K562 (cell line): Measurements from ENCODE around the gene ENO2. TPM values are rescaled to one million over a fixed set of nuclear protein-coding genes. Genes with fewer than 3 reads are reported as not detected.

Experiments used
- ATAC-seq: fragments of 200-7000 bp; cut with Tn5 transposase; 3 replicates; pipeline ENCODE4 v1.9.1; 2020; ENCODE audit warnings: moderate library complexity
- BruUV-seq: library from RNA; stranded (reverse); fragments of 400-500 nt; replicated peaks from 2 replicates; lab custom pipeline; 2021; lab: Mats Ljungman, UMichigan
- CTCF ChIA-PET: fragments of 300-600 bp; formaldehyde crosslinking; extraction: SDS; loops from one replicate; lab custom pipeline; 2021; ENCODE audit warnings: low intra/inter-chr PET ratio; lab: Yijun Ruan, JAX
- POLR2A ChIA-PET: fragments of 300-600, 350-650 bp; sonication (Branson Sonifier 250); formaldehyde crosslinking; extraction: SDS; loops from one replicate; lab custom pipeline; 2021; ENCODE audit warnings: antibody characterized with exemption, inconsistent platforms; lab: Yijun Ruan, JAX
- DNase-seq, 4 experiments: peaks; one replicate each; pipeline versions ENCODE4 v3.0.0 to v3.0.0-alpha.2; 2011 to 2018; ENCODE audit warnings: low spot score in 3 of 4, mixed read lengths in 3 of 4; ENCODE audit errors: extremely low read depth in 1 of 4
- FAIRE-seq: peaks from 2 replicates; lab custom pipeline; 2011; peaks lifted over from hg19 to GRCh38; lab: Jason Lieb, UNC
- H2AFZ ChIP-seq: 2 replicates; pipeline ENCODE4 v1.6.0; 2011; ENCODE audit warnings: low read depth, low read length, control low read depth, inconsistent platforms
- H3K27ac ChIP-seq: fragments of 200-600 bp; 3 replicates; pipeline ENCODE4 v1.8.0; 2011; ENCODE audit warnings: low read depth, mild to moderate bottlenecking, control low read depth, inconsistent platforms, low read length, moderate library complexity, mixed read lengths; ENCODE audit errors: extremely low read depth
- H3K27me3 ChIP-seq, 2 experiments: fragments of 300-600 bp in 1 of 2; 2 replicates in 1 of 2; 3 replicates in 1 of 2; pipeline versions ENCODE4 v1.6.0 to v1.8.0; 2011; ENCODE audit warnings: inconsistent platforms in 2 of 2, low read length in 2 of 2, mild to moderate bottlenecking in 1 of 2, mixed read lengths in 1 of 2, moderate library complexity in 1 of 2; ENCODE audit not compliant: control insufficient read depth in 2 of 2, insufficient read depth in 2 of 2
- H3K36me3 ChIP-seq: fragments of 300-600 bp; 3 replicates; pipeline ENCODE4 v1.8.0; 2011; ENCODE audit warnings: mild to moderate bottlenecking, low read length, inconsistent platforms; ENCODE audit not compliant: control insufficient read depth, insufficient read depth
- H3K4me1 ChIP-seq, 2 experiments: fragments of 200-600 bp in 1 of 2; replicated peaks in 1 of 2; 2 replicates in 1 of 2; 3 replicates in 1 of 2; pipeline versions ENCODE4 v1.5.1 to v1.8.0; 2011; ENCODE audit warnings: inconsistent platforms in 2 of 2, low read length in 2 of 2, mild to moderate bottlenecking in 1 of 2, mixed read lengths in 1 of 2, moderate library complexity in 1 of 2; ENCODE audit not compliant: control insufficient read depth in 2 of 2, insufficient read depth in 2 of 2
- H3K4me2 ChIP-seq: 2 replicates; pipeline ENCODE4 v1.6.1; 2011; ENCODE audit warnings: low read length, control low read depth, inconsistent platforms, mixed read lengths; ENCODE audit not compliant: insufficient read depth
- H3K4me3 ChIP-seq: fragments of 200-600 bp; sonication (generic), shearing (Covaris generic); 2 replicates; pipeline ENCODE4 v1.5.1; 2016; ENCODE audit warnings: control low read depth, inconsistent platforms
- H3K79me2 ChIP-seq: fragments of 200-600 bp; 3 replicates; pipeline ENCODE4 v1.8.0; 2011; ENCODE audit warnings: low read length, inconsistent platforms; ENCODE audit not compliant: control insufficient read depth, insufficient read depth
- H3K9ac ChIP-seq, 2 experiments: 2 replicates each; pipeline versions ENCODE4 v1.6.0 to v1.6.1; 2011; ENCODE audit warnings: low read depth in 2 of 2, low read length in 2 of 2, control low read depth in 1 of 2, inconsistent platforms in 1 of 2, mild to moderate bottlenecking in 1 of 2, mixed read lengths in 1 of 2; ENCODE audit not compliant: insufficient read depth in 1 of 2
- H3K9me1 ChIP-seq: one replicate; pipeline ENCODE4 v1.6.0; 2011; ENCODE audit warnings: inconsistent platforms, mild to moderate bottlenecking, low read length, moderate library complexity; ENCODE audit not compliant: control insufficient read depth, insufficient read depth
- H3K9me3 ChIP-seq: replicated peaks from 2 replicates; pipeline ENCODE4 v1.5.1; 2011; ENCODE audit warnings: low read depth, low read length, inconsistent platforms; ENCODE audit not compliant: control insufficient read depth, insufficient read depth
- H4K20me1 ChIP-seq: replicated peaks from 2 replicates; pipeline ENCODE4 v1.6.1; 2011; ENCODE audit warnings: low read length, inconsistent platforms, mixed read lengths; ENCODE audit not compliant: control insufficient read depth, insufficient read depth
- BCOR ChIP-seq: fragments of 450-650 bp; IDR thresholded peaks from 2 replicates; pipeline ENCODE4 v1.6.1; 2016
- CREB5 ChIP-seq: fragments of 250-450 bp; sonication (Bioruptor Pico); IDR thresholded peaks from 2 replicates; pipeline ENCODE4 v1.5.0; 2020; ENCODE audit warnings: mild to moderate bottlenecking
- GATA2 ChIP-seq: sonication (generic); formaldehyde crosslinking; IDR thresholded peaks from 2 replicates; pipeline ENCODE4 v1.4.0; 2020; ENCODE audit warnings: mild to moderate bottlenecking, missing genetic modification reagents
- KLF10 ChIP-seq: fragments of 250-450 bp; sonication (Bioruptor Pico); IDR thresholded peaks from 2 replicates; pipeline ENCODE4 v1.6.1; 2021; ENCODE audit warnings: matching md5 sums
- NRF1 ChIP-seq, 2 experiments: fragments of 450-650 bp; IDR thresholded peaks in 1 of 2; conservative IDR thresholded peaks in 1 of 2; 2 replicates each; pipeline ENCODE4 v1.6.1; 2014; ENCODE audit warnings: mild to moderate bottlenecking in 2 of 2
- RB1 ChIP-seq: fragments of 450-650 bp; IDR thresholded peaks from 2 replicates; pipeline ENCODE4 v1.6.1; 2017; ENCODE audit warnings: low read depth, mild to moderate bottlenecking
- UBTF ChIP-seq, 2 experiments: IDR thresholded peaks; 2 replicates each; pipeline ENCODE4 v1.6.1; 2012; ENCODE audit warnings: improper control_type of control experiment in 2 of 2, low read depth in 2 of 2, low read length in 2 of 2, borderline replicate concordance in 1 of 2
- VEZF1 ChIP-seq: fragments of 200-800 bp; sonication (Bioruptor generic); IDR thresholded peaks from 2 replicates; pipeline ENCODE4 v1.6.1; 2017; ENCODE audit warnings: missing genetic modification characterization, missing compliant biosample characterization
- ZBTB33 ChIP-seq: sonication (generic); formaldehyde crosslinking; IDR thresholded peaks from 2 replicates; pipeline ENCODE4 v1.8.1; 2023; ENCODE audit warnings: mild to moderate bottlenecking, missing genetic modification reagents
- ZFP36 ChIP-seq: fragments of 150-350 bp; IDR thresholded peaks from 2 replicates; pipeline ENCODE4 v1.6.1; 2018; ENCODE audit warnings: low read length, low read depth; ENCODE audit not compliant: partially characterized antibody
- ZNF197 ChIP-seq: fragments of 200-800 bp; sonication (Bioruptor generic); IDR thresholded peaks from 2 replicates; pipeline ENCODE4 v1.6.1; 2016; ENCODE audit warnings: low read depth, missing genetic modification characterization, missing compliant biosample characterization
- ZNF224 ChIP-seq: sonication (generic); formaldehyde crosslinking; IDR thresholded peaks from 2 replicates; pipeline ENCODE4 v1.8.0; 2022; ENCODE audit warnings: mild to moderate bottlenecking, missing genetic modification reagents
- ZNF41 ChIP-seq: fragments of 250-450 bp; sonication (Bioruptor Pico); conservative IDR thresholded peaks from 2 replicates; pipeline ENCODE4 v1.4.0; 2020; ENCODE audit warnings: mild to moderate bottlenecking
- WGBS: fragments of 100-300 bp; shearing (Covaris generic); methylation state at CpG from one replicate; pipeline ENCODE4 v1.1.6; 2016; ENCODE audit warnings: low coverage, mixed read lengths; ENCODE audit not compliant: insufficient coverage; ENCODE audit errors: missing lambda C conversion rate; 5-methylcytosine and 5-hydroxymethylcytosine counted together
- in situ Hi-C: fragments of 300-500 bp; cut with MboI; formaldehyde crosslinking; loops from 4 replicates; pipeline ENCODE4 v1.15.0; 2018; ENCODE audit warnings: inconsistent platforms, mixed read lengths
- intact Hi-C: fragments of 100-400 bp; cut with micrococcal nuclease; formaldehyde crosslinking; loops from 2 replicates; pipeline ENCODE4 v1.14.2; 2022
- polyA plus RNA-seq, 8 experiments: library from polyadenylated mRNA; depleted of rRNA in 4 of 8; stranded (reverse) in 5 of 8; unstranded in 3 of 8; fragments of >200 nt; fragmentation: Nextera tagmentation in 2 of 8; fragmentation: Illumina TruSeq in 1 of 8; extraction: Ambion mirVana in 2 of 8; extraction: Trizol in 1 of 8; gene quantifications; 2 replicates each; pipeline versions ENCODE4 v1.2.1 to v1.2.3, GENCODE V29; 2011 to 2014; ENCODE audit warnings: inconsistent platforms in 1 of 8, missing spikeins in 1 of 8
- total RNA-seq, 7 experiments: library from RNA; depleted of rRNA in 6 of 7; stranded (reverse); fragments of >200 nt in 6 of 7; fragmentation: Illumina TruSeq in 2 of 7; extraction: Trizol in 2 of 7; gene quantifications; 2 replicates each; pipeline versions ENCODE4 v1.2.1 to v1.2.3, GENCODE V29; 2011 to 2021; ENCODE audit warnings: low replicate concordance in 1 of 7

The ENO2 gene
- total and polyA plus RNA-seq, 9 of the 15 experiments (the other 6 are each of a cell fraction or from before 2014, with no cell fraction given), result 10.9 to 43.3 (median 21.0) TPM

- peaks cover 6% of the 10 kb centered on the region for H3K9me1 ChIP-seq
- no peaks in the 10 kb centered on the region for H3K9me3 ChIP-seq
- intact Hi-C loops, result no loop called here
- peak; percentile 77 for ATAC-seq
- in situ Hi-C loops, result no loop called here
- POLR2A ChIA-PET, result no interaction called here
- no peaks in the 10 kb centered on the region for H4K20me1 ChIP-seq
- 23% methylated on average over 7 of the region's 29 CpGs for WGBS
- no peak overlapping the region; the same call in 2 of the 3 replicates for H3K27ac ChIP-seq
- peak overlapping the region; percentile 46 for H3K4me3 ChIP-seq
- H3K27me3 ChIP-seq, result no peaks in the 10 kb centered on the region
- peak; percentile 46; the same call in 1 of the 2 replicates for TF ChIP-seq VEZF1 (CRISPR knock-in tag)
- TF ChIP-seq ZBTB33 (CRISPR knock-in tag), result peak; percentile 5; the same call in 1 of the 2 replicates
- TF ChIP-seq NRF1 (conservative IDR thresholded peaks at IDR 0.05 in 1 of 2, IDR thresholded peaks at IDR 0.05 in 1 of 2), result 0 out of 4 replicates have a peak, but pooled peaks have one; percentile 4 to 6
- TF ChIP-seq UBTF (IDR thresholded peaks at IDR 0.05; ENCODE audit: borderline replicate concordance in 1 of 2, low read depth in 2 of 2, low read length in 2 of 2), result no peak
- TF ChIP-seq CREB5, result no peak
- TF ChIP-seq ZNF197 (CRISPR knock-in tag), result no peak
- 0 out of 2 replicates have a peak, but pooled peaks have one; percentile 34 for TF ChIP-seq GATA2 (CRISPR knock-in tag)
- TF ChIP-seq RB1, result no peak; the same call in 1 of the 2 replicates
- TF ChIP-seq KLF10 (CRISPR knock-in tag), result no peak
- TF ChIP-seq BCOR, result no peak
- TF ChIP-seq ZNF41 (CRISPR knock-in tag), result no peak
- no peak for TF ChIP-seq ZFP36
- no peak for TF ChIP-seq ZNF224 (CRISPR knock-in tag)
- peak overlapping the region; percentile 34 to 87; a peak in 3 of 4 replicates for H3K9ac ChIP-seq
- CTCF ChIA-PET, result no interaction called here
- peaks cover 19% of the 10 kb centered on the region for H3K79me2 ChIP-seq
- peaks cover 19% of the 10 kb centered on the region; the same call in 2 of the 3 replicates for H3K36me3 ChIP-seq
- H3K4me1 ChIP-seq, result peaks cover 12 to 40% of the 10 kb centered on the region in 2 experiments; a peak in 4 of 5 replicates
- FAIRE-seq, result no peak
- DNase-seq, result peak; percentile 70 to 84 (median 72)
- peak overlapping the region; percentile 59 for H2AFZ ChIP-seq
- no TSS peak for BruUV-seq
- H3K4me2 ChIP-seq, result peak overlapping the region; percentile 76
Observed at GRCh38 chr12:6914947-6915788, 788 bp downstream of the ENO2 start.
